ENCODE data around the gene GPR31.
"Not testable (repeated sequence)": the region's sequence is repeated elsewhere in the genome, so short reads cannot be mapped to it uniquely, and the experiment has no call there.

GPR31 gene

DNA sequence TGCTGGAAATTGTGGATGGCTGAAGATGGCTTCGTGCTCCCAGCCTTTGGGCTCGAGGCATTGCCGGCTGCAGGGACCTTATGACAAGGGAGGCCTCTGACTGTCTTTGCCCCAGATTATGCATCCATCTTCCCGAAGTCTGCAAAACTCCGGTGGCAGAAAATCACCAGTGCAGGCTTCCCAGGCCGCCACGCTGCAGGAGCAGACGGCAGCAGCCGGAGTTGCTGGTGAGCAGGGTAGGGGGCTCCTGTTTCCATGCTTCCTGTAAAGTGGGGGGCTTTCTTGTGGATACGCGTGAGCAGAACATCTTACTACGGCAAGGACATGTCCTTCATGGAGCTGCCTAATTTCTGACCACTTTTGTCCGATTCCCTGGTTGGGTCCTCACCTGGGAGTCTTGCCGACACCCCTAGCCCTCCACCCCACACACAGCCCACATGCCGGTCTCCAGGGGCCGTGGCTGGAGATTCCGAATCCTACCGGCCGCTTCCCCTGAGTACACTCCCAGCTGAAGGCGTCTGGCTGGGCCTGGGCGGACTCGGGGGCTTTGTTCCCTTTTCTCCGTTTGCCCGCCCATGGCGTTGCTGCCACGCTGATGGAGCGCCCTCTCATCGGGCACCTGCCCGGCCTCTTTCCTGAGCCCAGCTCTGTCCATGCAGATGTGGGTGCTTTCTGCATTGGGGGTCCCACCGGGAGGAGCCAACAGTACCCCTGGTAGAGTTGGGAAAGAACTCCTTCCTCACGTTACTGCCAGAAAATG, 21.3 kb upstream of the GPR31 start:
- H3K9me3 Mint-ChIP-seq, H3K4me1 Mint-ChIP-seq, DNase-seq, H3K27ac Mint-ChIP-seq, ATAC-seq, H3K27me3 Mint-ChIP-seq, H3K4me3 Mint-ChIP-seq: not testable (repeated sequence)

- not testable (repeated sequence) for H3K9me3 Mint-ChIP-seq, ATAC-seq, H3K4me3 Mint-ChIP-seq, H3K4me1 Mint-ChIP-seq, DNase-seq
- H3K27ac Mint-ChIP-seq: peak overlapping the region in 1 of 2 donors; percentile 79
- H3K27me3 Mint-ChIP-seq: peaks cover 15% of the 10 kb centered on the region
These were observed 19.5 kb upstream of the GPR31 start for GRCh38 chr6:167177271-167177670.

- not testable (repeated sequence) for H3K9me3 Mint-ChIP-seq, ATAC-seq, H3K4me1 Mint-ChIP-seq, H3K4me3 Mint-ChIP-seq, H3K27ac Mint-ChIP-seq, DNase-seq
- H3K27me3 Mint-ChIP-seq: peaks cover 34% of the 10 kb centered on the region
These were observed 14.2 kb upstream of the GPR31 start for GRCh38 chr6:167172011-167172410.

DNA sequence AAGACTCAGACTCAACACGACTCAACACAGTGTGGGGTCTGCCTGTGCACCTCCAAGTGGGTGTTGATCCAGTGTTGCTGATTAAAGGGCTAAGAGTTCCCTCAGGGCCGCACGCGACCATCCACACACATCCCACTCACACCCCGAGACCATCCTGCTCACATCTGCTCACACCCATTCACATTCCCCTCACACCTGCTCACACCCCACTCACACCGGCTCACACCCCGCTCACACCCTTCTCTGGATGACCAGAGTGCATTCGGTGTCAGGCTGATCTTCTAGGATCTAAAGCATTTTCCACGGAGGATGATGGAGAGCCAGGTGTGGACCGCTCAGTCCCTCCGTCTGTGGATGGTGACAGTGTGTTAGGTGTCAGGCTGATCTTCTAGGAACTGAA, 13.5 kb upstream of the GPR31 start:
- ATAC-seq, DNase-seq, H3K9me3 Mint-ChIP-seq, H3K4me3 Mint-ChIP-seq, H3K27ac Mint-ChIP-seq, H3K4me1 Mint-ChIP-seq: not testable (repeated sequence)
- peaks cover 34% of the 10 kb centered on the region for H3K27me3 Mint-ChIP-seq

GRCh38 chr6:167169867-167170266, 12.1 kb upstream of the GPR31 start:
- not testable (repeated sequence) for DNase-seq, H3K4me3 Mint-ChIP-seq, ATAC-seq, H3K4me1 Mint-ChIP-seq, H3K9me3 Mint-ChIP-seq
- H3K27me3 Mint-ChIP-seq: peaks cover 34% of the 10 kb centered on the region
- H3K27ac Mint-ChIP-seq: peak overlapping the region in 1 of 2 donors; percentile 4

DNA sequence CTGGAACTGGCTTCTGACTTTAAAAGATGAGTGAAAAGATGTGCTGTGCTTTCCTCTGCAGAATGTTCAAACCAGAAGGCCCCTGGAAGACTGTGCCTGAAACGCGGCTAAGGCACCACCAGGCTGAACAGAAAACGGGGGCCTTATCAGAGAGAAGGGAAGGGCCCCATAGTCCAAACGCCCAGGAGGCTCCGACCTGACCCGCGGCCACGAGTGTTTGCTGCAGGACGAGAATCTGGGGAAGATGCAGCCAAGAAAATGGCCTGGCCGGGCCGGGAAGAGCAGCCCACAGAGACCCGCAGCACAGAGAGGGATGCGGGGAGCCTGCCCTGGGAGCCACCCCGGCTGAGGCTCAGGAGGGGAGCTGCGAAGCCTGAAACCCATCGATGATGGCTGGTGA, 10.5 kb upstream of the GPR31 start:
- not testable (repeated sequence) for H3K4me3 Mint-ChIP-seq, DNase-seq, ATAC-seq, H3K27ac Mint-ChIP-seq, H3K4me1 Mint-ChIP-seq, H3K9me3 Mint-ChIP-seq
- H3K27me3 Mint-ChIP-seq: peaks cover 34% of the 10 kb centered on the region

GRCh38 chr6:167167699-167168098, 9.9 kb upstream of the GPR31 start:
- H3K9me3 Mint-ChIP-seq, H3K27ac Mint-ChIP-seq, ATAC-seq, DNase-seq, H3K4me3 Mint-ChIP-seq, H3K4me1 Mint-ChIP-seq: not testable (repeated sequence)
- H3K27me3 Mint-ChIP-seq: peaks cover 31% of the 10 kb centered on the region

DNA sequence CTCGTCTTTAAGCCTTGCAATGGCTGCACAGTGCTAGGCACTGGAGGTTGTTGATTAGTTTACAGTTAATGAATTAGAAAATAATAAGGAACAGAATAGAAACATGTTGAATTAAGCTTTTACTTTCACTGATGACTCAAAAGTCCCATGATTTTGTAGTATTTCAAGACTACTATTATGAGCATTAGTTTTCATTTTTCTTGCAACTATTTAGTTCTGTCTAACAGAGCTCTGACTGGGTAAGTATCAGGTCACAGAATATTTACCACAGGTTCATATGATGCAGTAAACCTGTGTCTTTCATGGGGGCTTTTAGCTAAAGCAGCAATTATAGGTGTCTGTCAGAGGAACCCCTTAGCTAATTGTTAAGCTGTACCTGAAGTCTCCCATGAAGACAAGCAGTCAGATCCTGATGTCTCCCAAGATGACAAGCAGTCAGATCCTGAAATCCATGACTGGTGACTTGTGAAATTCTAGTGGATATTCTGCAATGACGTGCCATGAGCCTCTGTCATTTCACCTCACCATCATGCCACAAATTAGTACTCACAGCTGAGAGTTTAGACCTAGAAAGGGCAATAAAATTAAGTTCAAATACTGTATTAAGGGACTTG, 8.2 kb upstream of the GPR31 start:
- Mint-ChIP-seq H3K27me3 (peaks cover 20% of the 10 kb centered on the region), H3K9me3 (no peaks in the 10 kb centered on the region), H3K27ac (no peak overlapping the region), H3K4me1 (no peaks in the 10 kb centered on the region), H3K4me3 (no peak overlapping the region)
- ATAC-seq: no peak
- no peak for DNase-seq

DNA sequence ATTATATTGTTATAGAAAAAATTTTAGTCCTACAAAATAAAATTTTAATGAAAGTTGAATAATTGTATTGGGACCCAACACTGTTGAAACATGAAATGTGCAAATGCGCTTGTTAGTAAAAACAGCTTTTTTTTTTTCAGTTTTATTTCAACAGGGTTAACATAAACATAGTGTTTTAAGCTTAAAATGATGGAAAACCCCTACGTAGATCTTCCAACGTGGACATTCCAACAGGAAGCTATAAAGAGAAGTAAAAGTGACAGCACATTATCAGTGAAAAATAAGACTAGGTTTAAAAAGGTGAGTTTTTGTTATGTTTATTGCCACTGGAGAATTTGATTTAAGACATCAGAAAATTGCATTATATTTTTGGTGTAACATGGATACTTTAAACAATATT, 6.5 kb upstream of the GPR31 start:
- DNase-seq: no peak
- Mint-ChIP-seq H3K4me3 (no peak overlapping the region), H3K9me3 (no peaks in the 10 kb centered on the region), H3K27ac (no peak overlapping the region), H3K27me3 (peaks cover 12% of the 10 kb centered on the region), H3K4me1 (no peaks in the 10 kb centered on the region)
- no peak for ATAC-seq

DNA sequence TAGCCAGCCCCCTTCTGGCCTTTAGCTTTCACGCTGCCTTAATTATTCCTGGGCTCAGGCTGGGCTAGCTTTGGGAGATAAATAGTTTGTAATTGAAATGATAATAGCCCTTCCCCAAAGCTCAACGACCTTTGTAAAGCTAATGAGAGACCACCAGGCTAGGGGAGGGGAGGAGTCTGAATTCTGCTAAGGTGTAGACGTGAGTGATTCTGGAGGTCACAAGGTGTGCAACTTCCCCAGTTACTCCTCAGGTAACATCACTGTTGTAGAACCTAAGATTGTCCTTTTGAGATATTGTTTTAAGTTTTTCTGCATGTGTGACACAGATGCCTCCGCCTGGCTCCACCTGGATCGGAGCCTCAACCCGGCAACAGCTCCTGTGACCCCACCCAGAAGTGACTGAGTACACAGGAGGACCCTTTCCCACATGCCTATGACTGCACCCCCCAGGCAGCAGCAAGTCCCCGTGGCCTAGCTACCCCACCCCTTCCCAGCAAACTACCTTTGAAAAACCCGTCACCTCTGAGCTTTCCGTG, 5.8 kb upstream of the GPR31 start:
- Mint-ChIP-seq H3K4me3 (no peak overlapping the region), H3K27me3 (peaks cover 7% of the 10 kb centered on the region)

DNA sequence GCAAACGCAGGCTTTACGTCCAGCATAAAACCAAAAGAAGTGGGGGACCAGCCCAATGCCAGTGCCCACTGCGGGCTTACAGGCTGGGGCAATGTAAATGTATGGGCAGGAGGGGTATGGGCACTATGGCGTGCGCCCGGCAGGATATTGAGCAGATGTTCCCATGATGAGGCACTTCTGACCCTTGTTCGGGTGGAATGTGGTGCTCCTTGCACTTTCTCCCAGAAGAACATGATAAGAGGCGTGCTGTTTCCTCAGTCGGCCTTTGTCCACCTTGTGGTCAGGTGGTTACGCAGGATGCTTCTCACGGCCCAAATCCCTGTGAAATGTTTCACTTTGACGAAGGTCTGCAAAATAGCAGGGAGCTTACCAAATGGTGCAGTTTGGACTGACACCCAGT, 4.8 kb upstream of the GPR31 start:
- no peak for DNase-seq
- Mint-ChIP-seq H3K27ac (no peak overlapping the region), H3K4me1 (no peaks in the 10 kb centered on the region), H3K4me3 (no peak overlapping the region), H3K9me3 (no peaks in the 10 kb centered on the region), H3K27me3 (no peaks in the 10 kb centered on the region)
- no peak for ATAC-seq

More for the DNA sequence above, 5.8 kb upstream of the GPR31 start:
- Mint-ChIP-seq H3K9me3 (no peaks in the 10 kb centered on the region), H3K27ac (no peak overlapping the region), H3K4me1 (no peaks in the 10 kb centered on the region)
- no peak for ATAC-seq
- DNase-seq: no peak

DNA sequence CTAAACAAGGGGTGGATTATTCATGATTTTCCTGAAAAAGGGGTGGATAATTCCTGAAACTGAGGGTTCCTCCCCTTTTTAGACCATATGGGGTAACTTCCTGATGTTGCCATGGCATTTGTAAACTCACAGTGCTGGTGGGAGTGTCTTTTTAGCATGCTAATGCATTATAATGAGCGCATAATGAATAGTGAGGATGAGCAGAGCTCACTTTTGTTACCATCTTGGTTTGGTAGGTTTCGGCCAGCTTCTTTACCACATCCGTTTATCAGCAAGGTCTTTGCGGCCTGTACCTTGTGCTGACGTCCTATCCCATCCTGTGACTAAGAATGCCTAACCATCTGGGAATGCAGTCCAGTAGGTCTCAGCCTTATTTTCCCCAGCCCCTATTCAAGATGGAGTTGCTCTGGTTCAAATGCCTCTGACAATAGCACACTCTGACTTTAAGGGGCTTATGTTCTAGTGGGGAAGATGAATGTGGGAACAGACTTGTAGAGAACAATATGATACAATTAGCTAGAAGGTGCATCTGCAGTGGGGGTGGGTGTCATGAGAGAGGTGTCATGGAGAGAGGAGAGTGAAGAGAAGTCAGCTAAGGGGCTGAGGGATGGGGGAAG, 4.2 kb upstream of the GPR31 start:
- Mint-ChIP-seq H3K4me3 (no peak overlapping the region), H3K4me1 (no peaks in the 10 kb centered on the region), H3K27me3 (no peaks in the 10 kb centered on the region), H3K9me3 (no peaks in the 10 kb centered on the region), H3K27ac (peak overlapping the region in 1 of 2 donors; percentile 3)
- DNase-seq (no peak), ATAC-seq (no peak)

DNA sequence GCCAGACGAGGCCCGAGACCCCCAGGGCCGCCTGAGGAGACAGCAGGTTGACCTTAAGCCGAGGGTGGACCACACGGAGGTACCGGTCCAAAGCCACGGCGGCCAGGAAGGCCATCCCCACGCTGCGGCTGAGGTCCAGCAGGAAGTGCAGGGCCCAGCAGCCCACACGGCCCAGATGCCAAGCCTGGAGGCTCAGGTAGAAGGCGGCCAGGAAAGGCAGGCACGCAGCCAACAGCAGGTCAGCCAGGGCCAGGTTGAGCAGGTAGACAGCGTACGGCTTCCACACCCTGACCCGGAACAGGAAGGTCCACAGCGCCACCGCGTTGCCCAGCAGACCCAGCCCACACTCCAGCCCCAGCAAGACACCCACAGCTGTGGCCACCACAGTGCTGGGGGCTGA, 366 bp downstream of the GPR31 start:
- no peak overlapping the region for H3K4me3 Mint-ChIP-seq
- H3K27ac Mint-ChIP-seq: no peak overlapping the region
- peaks cover 14% of the 10 kb centered on the region for H3K4me1 Mint-ChIP-seq

GRCh38 chr6:167154895-167155294, 2.9 kb downstream of the GPR31 start:
- H3K4me1 Mint-ChIP-seq: peaks cover 26% of the 10 kb centered on the region
- no peak for DNase-seq
- H3K27ac Mint-ChIP-seq: no peak overlapping the region
- H3K9me3 Mint-ChIP-seq: no peaks in the 10 kb centered on the region
- peaks cover 16% of the 10 kb centered on the region for H3K27me3 Mint-ChIP-seq
- H3K4me3 Mint-ChIP-seq: no peak overlapping the region
- ATAC-seq: no peak

More for the DNA sequence above, 366 bp downstream of the GPR31 start:
- Mint-ChIP-seq H3K27me3 (peaks cover 15% of the 10 kb centered on the region), H3K9me3 (no peaks in the 10 kb centered on the region)
- ATAC-seq (no peak), DNase-seq (no peak)

- Mint-ChIP-seq H3K9me3 (no peaks in the 10 kb centered on the region), H3K27ac (no peak overlapping the region), H3K4me3 (no peak overlapping the region), H3K4me1 (peaks cover 26% of the 10 kb centered on the region), H3K27me3 (peaks cover 16% of the 10 kb centered on the region)
- DNase-seq: no peak
- no peak for ATAC-seq
These were observed 3.5 kb downstream of the GPR31 start for GRCh38 chr6:167154291-167154690.

DNA sequence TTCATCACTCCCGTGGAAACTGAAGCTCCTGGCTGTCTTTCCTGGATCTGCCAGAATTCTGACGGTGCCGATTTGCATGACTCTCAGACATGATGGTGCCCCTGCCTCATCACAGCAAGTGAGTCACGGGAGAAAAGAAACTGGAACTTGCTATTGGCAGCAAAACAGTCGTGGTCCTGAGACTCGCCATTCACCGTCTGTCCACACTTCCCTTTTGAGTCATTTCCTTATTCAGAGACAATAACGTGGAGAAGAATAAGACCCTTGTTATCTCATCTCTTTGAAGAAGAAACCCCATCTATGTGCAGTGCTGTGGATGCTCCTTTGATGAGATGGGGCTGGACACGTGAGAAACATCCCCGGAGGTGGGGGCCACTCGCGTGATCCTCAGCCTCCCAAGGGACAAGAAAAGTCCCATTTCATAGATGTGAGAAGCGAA, 4.2 kb downstream of the GPR31 start:
- no peak for ATAC-seq
- peaks cover 26% of the 10 kb centered on the region for H3K4me1 Mint-ChIP-seq
- H3K9me3 Mint-ChIP-seq: no peaks in the 10 kb centered on the region
- DNase-seq: no peak
- no peak overlapping the region for H3K27ac Mint-ChIP-seq
- H3K27me3 Mint-ChIP-seq: peaks cover 16% of the 10 kb centered on the region
- H3K4me3 Mint-ChIP-seq: no peak overlapping the region
